HL-60/S4 (cell line): ENCODE data around the gene TM7SF2.
"Not testable (repeated sequence)": the region's sequence is repeated elsewhere in the genome, so short reads cannot be mapped to it uniquely, and the experiment has no call there.

Experiments
- in situ Hi-C: fragments of 300-500 bp; cut with MboI; formaldehyde crosslinking; loops from 2 replicates; pipeline ENCODE4 v1.14.3; 2022; ENCODE audit warnings: low sequenced_read_pairs

The TM7SF2 gene

DNA sequence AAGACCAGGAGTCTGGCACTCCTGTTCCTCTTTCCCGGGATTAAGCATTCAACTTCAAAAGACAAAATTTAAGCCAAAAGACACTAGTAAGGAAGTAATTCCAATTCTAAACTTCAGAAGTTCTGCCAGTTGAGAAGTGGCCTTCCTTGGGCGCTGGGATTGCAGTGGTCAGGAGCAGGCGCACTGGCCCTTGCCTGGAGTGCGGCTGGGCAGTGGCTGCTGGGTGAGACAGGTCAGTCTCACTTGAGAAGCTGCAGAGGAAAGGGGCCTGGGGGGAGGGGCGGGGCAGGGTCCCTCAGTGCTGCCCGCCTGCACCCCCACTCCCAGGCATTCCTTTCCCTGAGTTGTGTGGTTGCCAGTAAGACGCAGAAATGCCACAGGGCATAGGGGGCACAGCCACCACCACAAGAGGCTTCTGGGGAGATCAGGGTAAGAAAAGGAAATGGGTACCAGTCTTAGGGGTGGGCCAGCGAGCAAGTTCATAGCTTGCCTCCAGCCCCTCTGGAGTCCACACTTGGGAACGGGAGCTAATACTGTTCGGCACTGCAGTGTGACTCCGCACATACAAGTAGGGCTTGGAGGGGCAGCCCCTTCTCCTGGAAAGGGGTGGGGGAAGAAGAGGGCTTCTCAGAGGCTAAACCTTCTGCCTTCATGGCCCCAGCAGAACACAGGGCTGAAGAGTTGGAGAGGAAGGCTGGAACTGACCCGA lies 16.0 kb downstream of the TM7SF2 start:
- in situ Hi-C loops = no loop called here

DNA sequence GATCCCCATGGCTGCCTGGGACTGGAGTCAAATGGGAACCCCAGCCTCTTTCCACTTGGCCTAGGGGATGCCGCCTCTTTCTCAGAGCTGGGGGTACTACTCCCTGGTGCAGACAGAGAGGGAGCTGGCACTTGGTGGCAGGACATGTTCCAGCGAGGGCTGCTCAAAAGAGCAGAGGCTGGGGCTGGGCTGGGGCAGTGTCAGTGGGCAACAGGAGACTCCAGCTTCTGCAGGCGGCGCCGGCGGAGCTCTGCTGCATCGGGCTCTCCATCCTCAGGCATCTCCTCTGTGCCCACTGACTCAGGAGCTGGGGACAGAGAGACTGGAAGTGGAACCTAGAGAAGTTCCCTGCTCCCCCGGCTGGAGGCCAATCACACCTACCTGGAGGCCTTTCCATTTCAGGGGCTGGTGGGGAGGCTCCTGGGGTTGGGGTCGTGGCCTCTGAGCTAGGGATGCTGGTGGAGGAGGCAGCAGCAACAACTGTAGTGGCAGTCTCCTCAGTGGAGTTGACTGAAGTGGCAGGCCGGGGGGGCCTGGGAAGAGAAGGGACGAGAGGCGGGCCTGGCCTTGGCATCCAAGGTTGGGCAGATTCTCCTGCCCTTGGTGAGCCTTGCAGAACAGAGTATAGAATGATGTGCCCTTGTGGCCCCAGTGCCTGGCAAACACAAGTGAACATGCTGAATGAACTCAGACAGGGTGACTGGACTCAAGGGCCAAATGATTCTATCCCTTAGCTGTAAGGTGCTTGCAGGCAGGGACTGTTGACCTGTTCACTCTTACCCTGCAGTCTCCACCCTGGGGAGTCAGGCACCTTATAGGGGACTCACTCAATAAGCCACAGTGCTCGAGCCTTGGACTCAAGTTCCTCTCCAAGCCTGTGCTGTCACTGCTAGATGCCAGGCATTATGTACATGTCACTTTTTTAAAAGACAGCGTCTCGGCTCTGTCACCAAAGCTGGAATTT lies 16.8 kb downstream of the TM7SF2 start:
- in situ Hi-C loops = no loop called here

DNA sequence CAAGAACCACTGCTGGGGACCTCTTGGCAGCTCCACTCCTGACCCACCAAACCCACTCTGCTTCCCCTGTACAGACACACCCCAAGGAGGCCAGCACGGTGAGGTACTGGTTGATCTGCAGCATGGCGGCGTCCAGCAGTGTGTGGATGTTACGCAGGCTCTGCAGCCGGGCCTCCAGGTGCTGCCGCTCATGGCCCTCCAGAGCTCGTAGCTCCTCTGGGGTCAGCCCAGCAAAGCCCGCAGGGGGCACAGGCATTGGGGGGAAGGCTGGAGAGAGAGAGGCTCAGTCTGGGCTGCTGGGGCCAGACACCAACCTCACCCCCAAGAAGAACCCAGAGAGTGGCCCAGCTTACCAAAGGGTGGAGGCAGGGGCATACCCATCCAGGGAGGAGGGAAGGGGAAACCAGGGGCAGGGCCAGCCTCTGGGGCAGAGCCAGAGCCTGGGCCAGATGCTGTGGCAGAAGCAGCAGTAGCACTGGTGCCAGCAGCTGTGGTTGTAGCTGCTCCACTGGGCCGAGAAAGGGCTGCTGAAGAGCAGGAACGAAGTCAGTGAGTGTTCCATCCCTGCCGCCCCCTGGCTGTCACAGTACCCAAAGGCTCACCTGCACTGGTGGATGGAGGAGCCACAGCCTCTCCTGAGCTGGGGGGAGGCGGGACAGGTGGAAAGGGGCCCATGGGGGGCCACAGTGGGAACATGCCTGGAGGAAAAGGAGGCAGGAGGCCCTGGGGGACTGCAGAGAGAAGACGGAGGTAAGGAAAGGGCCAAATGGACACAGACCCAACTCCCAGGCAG lies 18.2 kb downstream of the TM7SF2 start:
- in situ Hi-C loops = no loop called here

DNA sequence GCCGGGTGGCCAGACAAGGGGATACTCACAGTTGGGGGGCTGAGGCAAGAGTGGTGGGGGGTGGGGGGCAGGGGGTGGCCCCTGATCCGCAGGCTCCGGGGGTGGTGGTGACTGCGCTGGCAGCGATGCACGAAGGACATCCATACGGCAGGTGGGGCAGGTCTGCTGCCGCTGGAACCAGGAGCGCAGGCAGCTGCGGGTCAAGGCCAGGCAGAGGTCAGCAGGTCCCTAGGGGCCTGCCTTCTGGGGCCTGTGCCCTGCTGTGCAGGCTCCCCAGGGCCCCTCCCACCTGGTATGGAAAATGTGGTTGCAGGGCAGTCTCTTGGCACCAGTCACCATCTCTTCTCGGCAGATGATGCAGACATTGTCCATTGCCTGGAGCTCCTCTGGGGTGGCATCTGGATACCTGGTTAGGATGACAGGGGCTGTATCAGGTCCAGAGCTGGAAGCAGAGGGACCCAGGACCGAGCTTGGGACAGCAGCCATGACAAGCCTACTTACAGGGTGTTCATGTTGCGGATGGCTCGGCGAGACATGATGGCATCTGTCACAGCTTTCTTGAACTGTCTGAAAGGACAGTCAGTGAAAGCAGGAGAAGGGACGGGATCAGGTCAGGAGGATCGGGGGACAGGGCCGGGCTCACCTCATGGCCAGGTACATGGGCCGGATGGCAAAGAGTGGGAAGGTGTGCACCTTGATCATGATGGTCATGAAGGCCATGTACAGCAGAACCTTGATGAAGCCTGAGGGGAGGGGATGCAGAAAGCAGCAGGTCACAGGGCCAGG lies 19.2 kb downstream of the TM7SF2 start:
- in situ Hi-C loops = no loop called here

DNA sequence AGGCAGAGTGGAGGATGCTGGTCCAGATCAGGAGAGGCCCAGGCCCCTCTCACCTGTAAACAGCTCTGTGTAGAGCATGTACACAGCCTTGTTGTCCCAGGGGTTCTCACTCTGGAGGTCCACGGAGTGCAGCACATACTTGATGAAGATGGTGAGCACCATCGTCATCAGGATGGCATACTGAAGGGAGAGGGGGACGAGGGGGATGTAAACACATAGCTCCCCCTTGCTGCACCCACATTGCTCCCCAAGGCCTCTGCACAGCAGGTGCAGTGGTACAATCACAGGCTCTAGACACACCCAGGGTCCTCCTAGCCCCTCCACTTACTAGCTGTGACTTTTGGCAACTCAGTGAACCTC lies 19.7 kb downstream of the TM7SF2 start:
- in situ Hi-C loops = no loop called here

DNA sequence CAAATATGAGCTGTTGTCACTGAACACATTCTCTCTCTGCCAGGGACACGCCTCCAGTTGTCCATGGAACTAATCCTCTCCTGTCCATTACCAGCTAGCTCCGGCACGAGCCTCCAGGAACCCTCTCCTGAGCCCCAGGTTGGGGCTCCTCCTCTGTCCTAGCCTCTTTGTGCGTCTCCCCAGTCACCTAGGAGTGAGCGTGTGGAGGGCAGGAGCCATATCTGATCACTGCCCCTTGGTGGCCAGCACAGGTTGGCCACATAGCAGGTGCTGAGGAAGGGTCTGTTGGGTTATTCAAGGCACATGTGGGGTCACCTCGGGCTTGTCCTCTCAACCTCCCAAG lies 20.2 kb downstream of the TM7SF2 start:
- in situ Hi-C loops = no loop called here

DNA sequence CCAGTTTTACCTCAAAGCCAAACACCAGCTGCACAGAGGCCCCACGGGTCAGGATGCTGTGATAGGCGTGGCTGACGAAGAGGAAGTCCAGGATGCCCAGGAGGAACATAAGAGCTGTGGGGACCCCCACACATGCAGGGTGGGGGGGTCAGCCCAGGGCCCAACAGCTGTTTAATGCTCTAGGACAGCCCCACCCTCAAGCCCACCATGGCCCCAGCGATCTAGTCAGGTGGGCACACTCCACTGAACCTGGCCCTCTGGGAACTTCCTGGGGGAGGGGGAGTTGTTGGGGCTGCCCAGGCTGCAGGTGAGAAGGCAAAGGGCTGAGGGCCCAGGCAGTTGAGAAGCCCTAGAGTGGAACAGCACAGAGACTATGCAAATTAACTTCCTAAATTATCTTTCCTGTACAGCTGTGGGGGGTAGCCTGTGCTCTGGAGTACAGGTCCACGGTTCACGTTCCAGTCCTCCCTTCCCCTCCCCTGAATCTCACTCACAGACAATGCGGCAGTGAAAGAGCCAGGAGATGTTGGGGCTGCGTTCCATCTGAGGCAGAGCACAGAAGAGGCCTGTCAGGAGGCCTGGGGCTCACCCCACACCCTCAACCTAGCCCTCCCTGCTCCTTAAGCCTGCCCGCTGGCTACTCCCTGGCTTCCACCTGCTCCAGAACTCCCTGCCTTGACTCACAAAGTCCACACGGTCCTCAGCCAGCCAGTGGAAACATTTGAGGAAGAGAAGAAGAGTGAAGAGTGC lies 20.7 kb downstream of the TM7SF2 start:
- in situ Hi-C loops = no loop called here

DNA sequence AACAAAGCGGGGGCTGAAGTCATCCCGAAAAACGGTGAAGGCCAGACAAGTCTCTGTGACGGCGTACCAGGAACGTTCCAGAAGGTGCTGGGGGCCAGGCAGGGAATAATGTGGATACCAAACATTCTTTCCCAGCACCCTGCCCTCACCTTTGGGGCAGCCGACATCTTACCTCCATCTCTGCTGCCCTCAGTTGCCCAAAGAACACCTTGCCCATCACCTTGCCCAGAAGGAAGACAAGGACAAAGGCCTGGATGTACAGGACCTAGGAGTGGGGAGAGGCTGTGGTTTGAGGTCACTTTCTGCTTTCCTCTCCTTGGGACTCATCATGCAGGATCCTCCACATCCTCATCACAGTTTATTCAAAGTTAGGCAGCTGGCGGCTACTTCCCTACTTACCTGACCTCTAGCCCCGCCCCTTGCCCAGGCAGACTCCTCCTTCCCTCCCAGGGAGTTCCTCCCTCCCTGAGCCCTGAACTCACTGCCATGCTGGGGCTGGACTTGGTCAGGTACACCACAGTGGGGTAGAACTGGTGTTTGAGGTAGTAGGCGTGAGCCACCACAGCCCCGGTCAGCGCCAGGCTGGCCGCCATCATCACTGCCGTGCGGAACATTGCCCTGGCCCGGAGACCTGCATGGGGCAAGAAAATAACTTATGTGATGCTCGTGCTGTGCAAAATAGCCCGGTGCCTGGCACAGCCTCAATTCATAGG lies 21.5 kb downstream of the TM7SF2 start:
- in situ Hi-C loops = no loop called here

DNA sequence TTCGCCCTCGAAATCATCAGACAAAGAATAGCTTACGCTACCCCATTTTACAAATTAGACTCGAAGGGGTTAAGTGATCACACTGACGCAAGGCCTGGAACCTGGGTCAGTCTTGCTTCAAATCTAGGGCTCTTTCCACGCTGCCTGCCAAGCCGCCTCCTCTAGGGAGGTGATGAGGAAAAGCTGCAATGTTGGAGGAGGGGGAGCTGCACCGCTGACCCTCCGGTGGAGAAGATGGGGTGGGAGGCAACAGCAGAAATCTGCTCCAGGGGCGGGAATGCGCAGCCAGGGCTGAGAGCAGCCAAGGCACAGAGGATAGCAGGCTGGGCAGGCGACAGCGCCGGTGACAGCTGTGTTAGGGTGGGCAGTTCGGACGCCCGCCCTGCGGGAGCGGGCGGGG lies 22.1 kb downstream of the TM7SF2 start:
- in situ Hi-C loops = no loop called here

DNA sequence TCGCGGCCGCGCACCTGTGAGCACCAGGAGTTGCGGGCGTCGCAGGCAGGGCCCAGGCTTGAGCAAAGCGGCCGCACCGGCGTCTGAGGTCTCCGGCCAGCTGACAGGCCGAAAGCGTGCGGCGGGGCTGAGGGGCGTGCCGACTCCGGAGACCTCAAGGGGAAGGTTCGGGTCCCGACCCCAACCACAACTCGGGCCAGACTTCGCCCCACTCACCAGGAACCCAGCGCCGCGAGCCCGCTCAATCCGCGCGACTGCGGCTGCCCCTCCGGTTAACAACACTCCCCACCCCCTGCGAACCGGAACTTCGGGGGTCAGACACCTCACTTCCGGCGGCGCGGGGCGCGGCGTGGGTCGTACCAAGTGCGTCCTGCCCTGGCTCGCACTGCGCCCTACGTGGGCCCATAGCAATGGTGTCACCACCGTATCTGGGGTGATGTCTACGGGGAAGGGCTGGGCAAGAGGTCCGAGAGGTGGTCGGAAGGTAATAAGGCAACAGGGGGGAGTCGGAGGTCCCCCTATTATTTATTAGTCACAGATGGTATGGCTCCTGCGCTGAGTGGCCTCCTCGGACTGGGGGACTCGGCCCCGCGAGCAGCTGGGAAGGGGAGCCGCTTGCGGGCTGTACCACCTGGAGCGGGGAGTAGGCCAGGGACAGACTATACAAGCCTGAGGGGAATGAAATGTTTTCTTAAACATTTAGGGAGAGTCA lies 22.7 kb downstream of the TM7SF2 start, which contains the start of gene SYVN1:
Gene SYVN1 (minus strand): TSS at position 280 of the 712 bp plus-strand sequence. CDS start 918 bp downstream, outside the sequence.
- in situ Hi-C loops = no loop called here

DNA sequence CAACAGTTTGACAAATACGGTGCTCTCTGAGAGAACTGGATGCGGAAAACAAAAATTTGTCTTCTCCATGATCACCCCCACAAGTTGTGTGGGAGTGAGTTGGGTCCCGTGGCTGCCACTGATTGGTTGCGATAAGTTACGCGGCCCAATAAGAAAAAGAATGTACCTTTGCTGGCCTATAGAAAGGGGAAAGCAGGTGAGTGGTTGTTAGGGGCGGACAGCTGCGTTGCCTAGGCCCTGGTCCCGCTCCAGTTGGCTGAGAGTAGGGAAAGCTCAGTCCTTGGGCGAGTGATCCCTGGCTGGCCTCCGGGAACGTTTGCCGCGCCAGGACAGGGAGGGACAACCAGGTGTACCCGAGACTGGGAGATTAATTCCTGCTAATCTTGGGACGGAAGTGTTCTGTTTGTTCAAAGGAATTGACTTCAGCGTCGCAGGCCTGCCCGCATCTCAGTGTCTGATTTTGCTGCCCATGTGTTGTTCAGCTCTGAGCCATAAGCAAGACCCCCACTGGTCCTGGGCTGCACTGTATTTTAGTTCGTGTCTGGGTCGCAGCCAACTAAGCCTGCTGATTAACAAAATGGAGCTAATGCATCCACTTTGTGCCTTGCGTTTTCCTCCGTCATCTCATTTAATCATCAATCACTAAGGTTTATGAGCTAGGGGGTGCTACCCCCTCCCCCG lies 23.4 kb downstream of the TM7SF2 start:
- in situ Hi-C loops = no loop called here

DNA sequence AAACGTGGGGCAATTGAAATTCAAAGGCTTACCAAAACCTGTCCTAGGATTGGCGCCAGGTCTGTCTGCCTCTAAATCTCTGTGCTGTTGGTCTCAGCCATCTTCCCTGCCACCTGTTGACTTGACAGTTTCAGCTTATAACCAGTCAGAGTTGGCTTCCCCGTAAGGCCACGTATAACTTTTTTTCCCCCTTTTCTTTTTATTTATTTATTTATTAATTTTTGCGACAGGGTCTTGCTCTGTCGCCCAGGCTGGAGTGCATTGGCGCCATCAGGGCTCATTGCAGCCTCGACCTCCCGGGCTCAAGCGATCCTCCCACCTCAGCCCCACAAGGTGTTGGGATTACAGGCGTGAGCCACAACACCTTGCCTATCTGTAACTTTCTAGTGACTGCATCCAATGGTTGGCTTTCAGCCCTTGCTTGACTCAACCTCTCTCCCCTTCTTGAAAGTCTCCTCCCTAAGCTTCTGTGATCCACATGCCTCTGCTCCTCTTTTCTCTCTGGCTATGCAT lies 24.0 kb downstream of the TM7SF2 start:
- in situ Hi-C loops = no loop called here

DNA sequence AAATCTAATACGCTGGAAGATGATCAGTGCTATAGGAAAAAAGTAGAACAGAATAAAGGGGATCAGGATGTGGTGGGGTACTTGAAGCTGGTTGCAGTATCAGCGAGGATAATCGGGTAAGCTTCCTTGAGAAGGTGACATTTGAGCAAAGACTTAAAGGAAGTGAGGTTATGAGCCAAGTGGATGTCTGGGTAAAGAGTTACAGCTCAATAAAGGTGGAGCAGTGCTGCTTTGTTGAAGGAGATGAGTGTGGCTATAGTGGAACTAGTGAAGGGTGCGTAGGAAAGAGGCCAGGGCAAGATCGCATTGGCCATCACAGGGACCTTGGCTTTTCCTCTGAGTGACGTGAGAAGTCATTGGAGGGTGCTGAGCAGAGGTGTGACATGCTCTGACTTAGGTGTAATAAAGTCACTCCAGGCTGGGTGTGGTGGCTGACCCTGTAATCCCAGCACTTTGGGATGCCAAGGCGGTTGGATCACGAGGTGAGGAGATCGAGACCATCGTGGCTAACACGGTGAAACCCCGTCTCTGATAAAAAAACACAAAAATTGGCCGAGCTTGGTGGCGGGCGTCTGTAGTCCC lies 24.9 kb downstream of the TM7SF2 start:
- in situ Hi-C loops = no loop called here

DNA sequence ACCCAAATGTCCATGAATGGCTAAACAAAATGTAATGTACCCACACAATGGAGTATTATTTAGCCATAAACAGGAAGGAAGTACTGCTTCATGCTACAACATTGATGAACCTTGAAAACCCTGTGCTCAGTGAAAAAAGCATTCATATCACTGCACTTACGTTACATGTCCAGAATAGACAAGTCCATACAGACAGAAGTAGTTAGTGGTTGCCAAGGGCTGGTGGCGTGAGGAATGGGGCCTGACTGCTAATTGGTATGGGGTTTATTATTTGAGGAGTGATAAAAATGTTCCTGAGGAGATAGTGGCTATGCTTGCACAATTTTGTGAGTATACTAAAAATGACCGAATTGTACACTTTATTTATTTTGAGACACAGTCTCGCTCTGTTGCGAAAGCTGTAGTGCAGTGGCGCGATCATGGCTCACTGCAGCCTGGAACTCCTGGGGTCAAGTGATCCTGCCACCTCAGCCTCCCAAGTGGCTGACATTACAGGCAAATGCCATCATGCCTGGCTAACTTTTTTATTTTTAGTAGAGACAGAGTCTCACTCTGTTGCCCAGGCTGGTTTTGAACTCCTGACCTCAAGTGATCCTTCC lies 30.3 kb downstream of the TM7SF2 start:
- in situ Hi-C loops = no loop called here

DNA sequence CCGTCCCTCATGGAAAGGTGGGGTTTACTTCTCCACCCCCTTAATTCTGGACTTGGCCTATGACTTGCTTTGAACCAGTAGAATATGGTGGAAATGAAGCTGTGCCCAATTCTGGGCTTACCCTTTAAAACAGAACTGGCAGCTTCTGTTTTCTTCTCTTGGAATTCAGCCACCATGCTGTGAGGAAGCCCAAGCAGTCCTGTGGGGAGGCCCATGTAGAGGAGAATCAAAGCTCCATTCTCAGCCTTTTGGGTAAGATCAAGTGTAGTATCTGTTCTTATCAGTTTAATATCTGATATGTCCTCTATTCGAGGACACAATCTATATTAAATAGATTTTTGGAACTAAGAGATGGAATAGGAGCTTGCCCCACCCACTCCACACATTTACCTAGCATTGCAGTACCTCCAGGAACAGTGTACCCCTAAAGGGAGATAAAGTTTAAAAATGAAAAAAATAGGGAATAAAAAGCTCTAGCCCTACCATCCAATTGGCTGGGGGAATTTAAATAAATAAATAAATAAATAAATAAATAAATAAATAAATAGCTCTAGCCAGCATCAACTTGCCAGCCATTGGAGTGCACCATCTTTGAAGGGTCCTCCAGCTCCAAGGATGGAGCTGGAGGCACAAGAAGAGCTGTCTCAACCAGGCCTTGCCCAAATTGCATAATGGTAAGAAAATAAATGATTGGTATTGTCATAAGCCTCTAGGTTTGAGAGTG lies 35.8 kb downstream of the TM7SF2 start:
- in situ Hi-C loops = no loop called here

DNA sequence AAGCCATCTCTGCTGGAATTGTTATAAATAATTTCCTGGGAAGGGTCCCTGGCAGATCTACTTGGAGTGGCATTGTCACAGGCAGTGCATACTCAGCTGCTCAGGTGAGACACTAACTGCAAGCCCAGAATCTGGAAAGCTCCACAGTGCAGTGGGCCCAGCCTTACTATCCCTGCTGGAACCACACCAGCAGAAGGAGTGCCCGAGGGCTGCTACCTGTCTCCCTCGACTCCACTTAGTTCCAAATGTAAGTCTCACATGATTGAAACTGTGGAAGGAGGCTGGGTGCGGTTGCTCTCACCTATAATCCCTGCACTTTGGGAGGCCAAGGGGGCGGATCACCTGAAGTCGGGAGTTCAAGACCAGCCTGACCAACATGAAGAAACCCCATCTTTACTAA lies 37.0 kb downstream of the TM7SF2 start:
- in situ Hi-C loops = no loop called here

DNA sequence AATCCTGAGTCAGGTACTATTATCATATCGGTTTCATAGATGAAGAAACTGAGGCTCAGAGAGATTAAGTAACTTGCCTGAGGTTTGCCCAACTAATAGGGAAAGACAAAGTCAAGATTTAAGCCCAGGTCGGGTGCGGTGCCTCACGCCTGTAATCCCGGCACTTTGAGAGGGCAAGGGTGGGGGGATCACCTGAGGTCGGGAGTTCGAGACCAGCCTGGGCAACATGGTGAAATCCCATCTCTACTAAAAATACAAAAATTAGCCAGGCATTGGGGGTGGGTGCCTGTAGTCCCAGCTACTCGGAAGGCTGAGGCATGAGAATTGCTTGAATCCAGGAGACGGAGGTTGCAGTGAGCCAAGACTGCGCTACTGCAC lies 38.4 kb downstream of the TM7SF2 start:
- in situ Hi-C loops = not testable (repeated sequence)
